Stimulated activated CD4-positive, alpha-beta T cell treated with anti-CD3 and anti-CD28 coated beads, Interleukin-1b, Interleukin-23, amount 100 ng/mL, for 4 hours (primary cell): ENCODE results near the gene ARHGAP18.
A peak's percentile ranks its signal among the peaks of the same experiment; 100 is the strongest.

Experiments
- DNase-seq, 2 donors: peaks; one replicate each; pipeline ENCODE4 v3.0.0-alpha.2; 2020; ENCODE audit warnings: low read depth in 2 of 2

ARHGAP18 gene

GRCh38 chr6:129643968-129644367, 66.0 kb downstream of the ARHGAP18 start:
- DNase-seq: no peak

GRCh38 chr6:129643176-129643575, 66.8 kb downstream of the ARHGAP18 start:
- DNase-seq: no peak

GRCh38 chr6:129642322-129642721, 67.7 kb downstream of the ARHGAP18 start:
- DNase-seq: no peak

DNA sequence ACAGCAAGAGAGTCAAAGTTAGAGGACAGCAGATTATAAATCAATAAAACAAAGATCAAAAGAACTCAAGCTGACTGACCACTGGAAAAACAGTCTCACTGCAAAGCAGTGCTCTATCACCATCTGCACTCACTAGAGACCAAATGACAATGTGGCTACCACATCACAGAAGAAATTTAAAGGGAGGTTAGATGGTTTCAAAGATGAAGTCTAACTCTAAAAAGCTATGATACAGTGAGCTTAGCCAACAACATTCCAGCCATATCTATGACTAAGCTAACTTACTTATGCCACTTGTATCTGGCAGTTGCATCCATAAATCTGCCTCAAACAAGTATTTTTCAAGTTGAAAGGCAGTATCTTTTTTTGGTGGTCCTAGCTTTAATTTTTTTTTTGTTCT, 68.6 kb downstream of the ARHGAP18 start:
- no peak for DNase-seq

DNA sequence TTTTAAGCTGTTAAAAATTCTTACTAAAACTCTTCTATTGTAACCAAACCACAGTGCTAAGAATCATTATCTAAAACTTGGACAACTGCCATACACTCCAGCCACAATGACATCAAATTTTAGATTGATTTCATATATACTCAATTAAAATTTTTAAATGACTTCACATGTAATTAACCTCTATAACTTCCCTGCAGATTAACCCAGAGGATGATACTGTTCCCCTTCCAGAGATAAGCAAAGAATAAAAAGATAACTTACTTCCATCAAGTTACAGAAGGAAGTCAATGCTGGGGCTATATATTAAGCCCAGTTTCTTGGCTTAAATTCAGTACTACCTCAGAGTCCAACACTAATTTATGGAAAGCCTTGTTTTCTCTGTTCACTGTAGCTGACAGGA, 71.3 kb downstream of the ARHGAP18 start:
- DNase-seq: no peak

GRCh38 chr6:129638055-129638684, 71.8 kb downstream of the ARHGAP18 start:
- DNase-seq: no peak

DNA sequence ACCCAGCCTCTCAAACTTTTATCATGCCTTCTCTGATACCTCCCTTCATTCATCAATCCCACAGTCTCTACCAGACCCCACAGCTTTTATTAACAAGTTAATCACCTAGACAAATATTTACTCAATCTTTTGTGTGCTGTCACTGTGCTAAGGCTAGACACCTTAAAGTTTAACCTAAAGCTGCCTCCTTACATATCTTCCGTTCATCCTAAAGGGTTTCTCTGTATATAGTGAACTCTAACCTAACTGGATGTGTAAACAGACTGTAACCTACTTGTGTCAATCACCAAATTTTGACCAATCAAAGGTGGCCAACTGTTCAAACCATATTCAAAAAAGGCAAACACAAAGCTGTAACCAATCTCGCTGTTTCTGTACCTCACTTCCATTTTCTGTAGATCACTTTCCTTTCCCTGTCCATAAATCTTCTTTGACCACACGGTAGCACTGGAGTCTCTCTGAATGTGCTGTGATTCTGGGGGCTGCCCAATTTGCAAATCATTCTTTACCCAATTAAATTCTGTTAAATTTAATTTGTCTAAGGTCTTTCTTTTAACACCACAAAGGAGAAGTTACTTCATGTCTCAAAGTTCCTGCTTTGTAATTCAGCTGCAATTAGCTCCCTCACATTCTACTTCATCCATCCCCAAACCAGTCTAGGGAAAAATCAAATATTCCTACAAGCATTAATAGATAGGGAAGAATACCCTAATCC, 72.5 kb downstream of the ARHGAP18 start:
- DNase-seq: no peak

DNA sequence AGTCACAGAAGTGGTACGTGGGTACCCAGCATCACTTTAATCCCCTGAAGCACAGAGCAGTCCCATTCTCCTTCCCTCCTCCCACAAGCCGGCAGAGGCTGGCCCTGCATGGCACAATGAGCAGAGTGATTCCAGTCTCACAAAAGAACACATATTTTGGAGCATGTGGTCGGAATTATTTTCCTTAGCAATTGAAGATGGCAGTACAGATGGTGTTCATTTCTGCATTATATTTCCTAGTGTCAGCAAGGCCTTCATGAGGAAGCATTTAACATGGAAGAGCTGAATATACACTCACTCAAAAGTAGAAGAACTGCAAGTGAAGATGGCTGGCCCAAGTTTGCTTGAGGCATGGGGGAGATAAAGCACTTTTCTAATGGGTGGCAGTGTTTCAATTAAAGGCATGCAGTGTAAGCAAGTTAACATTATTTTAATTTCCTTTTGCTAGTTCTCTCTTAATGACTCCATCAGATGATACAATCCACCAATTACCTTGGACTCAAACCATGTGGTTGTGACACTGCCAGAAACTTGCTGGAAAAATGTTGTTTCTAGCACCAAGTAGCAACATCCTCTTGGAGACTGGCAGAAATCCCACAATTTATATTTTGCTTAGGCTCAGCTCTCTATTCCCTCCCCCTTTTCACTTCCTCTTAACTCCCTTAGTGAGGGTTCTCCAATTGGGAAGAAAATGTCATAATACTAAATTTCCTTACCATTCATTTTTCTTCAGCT, 74.4 kb downstream of the ARHGAP18 start:
- no peak for DNase-seq

DNA sequence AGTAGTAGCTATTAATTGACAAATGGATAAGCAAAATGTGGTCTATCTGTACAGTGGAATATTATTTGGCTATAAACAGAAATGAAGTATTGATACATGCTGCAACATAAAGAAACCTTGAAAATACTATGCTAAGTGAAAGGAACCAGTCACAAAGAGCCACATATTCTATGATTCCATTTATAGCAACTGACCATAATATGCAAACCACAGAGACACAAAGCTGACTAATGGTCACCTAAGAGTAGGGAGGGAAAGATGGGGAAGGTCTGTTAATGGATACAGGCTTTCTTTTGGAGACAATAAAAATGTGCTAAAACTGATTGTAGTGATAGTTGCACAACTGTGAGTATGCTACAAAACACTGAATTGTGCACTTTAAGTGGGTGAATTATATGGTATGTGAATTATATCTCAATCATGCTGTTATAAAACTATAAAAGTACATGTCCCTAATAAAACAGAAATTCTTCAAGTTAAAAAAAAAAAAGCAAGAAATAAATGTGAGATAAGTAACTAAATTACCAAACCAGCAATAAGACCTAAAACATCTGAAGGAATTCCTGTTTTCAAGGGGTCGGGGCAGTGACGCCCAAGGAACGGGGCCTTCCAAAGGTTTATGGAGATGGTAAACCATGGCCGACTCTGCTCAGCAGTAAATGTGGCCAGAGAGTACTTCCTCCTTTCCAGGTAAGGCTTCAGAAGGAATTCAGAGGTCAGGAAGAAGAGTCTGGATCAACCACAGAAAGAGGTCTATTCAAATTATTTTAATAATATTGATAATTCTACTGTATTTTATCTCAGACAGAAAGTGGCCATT, 75.4 kb downstream of the ARHGAP18 start:
- no peak for DNase-seq

DNA sequence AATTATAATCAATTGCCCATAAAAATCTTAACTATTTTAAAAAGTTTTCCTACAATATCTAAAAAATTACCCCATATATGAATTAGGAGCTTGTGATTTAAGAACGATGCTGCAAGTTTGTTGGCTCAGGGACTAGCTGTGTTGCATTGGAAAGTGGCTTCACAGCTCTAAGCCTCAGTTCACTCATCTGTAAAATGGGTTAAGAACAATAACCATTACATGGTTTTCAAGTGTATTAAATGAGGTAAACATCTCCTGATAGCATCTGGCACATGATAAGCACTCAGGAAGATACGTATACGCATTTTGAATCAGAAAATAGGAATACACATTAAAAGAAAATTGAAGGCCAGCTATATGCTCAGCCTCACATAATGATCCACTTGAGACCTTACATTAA, 76.4 kb downstream of the ARHGAP18 start:
- DNase-seq: no peak

- DNase-seq: no peak
These were observed 77.8 kb downstream of the ARHGAP18 start for GRCh38 chr6:129632172-129632613.

GRCh38 chr6:129631070-129631469, 78.9 kb downstream of the ARHGAP18 start:
- no peak for DNase-seq

DNA sequence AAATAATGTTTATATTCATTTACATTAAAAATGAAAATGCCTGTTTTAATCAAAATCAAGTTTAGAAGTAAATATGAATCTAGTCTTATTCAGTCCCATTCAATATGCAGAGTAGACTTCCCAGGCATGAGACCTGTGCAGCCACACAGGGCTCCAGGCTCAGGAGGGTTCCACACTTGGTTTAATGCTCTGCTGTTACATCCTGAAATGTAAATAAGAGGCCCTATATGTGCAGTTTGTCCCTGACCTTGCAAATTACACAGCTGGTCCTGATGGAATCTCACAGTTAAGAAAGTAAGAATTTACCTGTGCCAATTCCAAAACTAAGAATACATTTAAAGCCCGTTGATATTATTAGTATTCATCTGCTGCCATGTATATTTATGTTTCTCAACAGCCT, 79.4 kb downstream of the ARHGAP18 start:
- no peak for DNase-seq

- DNase-seq: no peak
These were observed 81.7 kb downstream of the ARHGAP18 start for GRCh38 chr6:129628101-129628815.

GRCh38 chr6:129624488-129624887, 85.5 kb downstream of the ARHGAP18 start:
- DNase-seq: no peak

DNA sequence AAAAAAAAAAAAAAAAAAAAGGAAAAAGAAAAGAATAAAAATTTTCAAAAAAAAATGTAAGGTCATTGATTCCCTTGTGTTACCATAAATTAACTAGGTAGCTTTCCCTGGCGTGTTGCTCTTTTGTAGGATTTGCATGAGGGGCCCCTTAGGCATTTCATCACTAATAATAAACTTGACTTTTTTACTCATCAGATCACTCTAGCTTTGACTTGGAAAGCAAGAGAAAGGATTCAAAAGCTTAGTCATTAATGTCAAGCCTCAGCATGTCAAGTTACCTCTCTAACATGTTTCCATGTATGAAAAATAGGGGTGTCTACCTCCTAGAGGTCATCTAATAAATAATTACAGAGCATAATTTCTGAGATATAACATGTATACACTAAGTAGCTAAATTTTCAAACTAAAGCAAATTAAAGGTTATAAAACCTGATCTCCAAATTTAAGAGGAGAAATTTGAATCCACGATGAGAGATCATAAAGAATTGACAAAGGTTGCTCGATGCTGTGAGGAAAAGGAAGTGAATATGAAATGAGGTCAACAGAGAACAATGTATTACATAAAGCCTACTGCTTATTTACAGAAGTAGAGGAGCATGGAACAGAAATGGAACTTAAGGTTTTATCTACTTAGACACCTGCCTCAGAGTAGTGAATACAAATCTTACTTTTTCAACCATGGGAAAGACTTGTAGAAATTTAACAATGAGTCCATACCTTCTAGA, 86.8 kb downstream of the ARHGAP18 start:
- DNase-seq: no peak

GRCh38 chr6:129621252-129621651, 88.7 kb downstream of the ARHGAP18 start:
- peak; percentile 6 to 24 for DNase-seq

DNA sequence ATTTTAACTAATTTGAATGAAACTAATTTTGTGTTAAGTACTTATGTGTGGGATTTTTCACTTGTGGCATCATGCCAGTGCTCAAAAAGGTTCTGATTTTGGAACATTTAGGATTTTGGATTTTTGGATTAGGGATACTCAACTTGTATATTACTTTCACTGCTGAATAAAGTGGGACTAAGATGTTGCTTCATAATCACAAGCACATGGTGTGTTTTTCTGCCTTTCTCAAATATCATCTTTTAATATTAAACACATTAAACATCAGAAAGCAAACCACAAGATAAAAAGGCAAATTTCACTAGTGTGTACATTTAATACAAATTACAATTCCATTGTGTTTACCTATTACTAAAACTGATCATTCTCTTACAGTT, 89.8 kb downstream of the ARHGAP18 start:
- DNase-seq: no peak

- no peak for DNase-seq
These were observed 90.3 kb downstream of the ARHGAP18 start for GRCh38 chr6:129619579-129620233.

GRCh38 chr6:129617986-129618385, 92.0 kb downstream of the ARHGAP18 start:
- no peak for DNase-seq
